ENCODE data around the gene PPP1R9B.

Gene PPP1R9B

DNA sequence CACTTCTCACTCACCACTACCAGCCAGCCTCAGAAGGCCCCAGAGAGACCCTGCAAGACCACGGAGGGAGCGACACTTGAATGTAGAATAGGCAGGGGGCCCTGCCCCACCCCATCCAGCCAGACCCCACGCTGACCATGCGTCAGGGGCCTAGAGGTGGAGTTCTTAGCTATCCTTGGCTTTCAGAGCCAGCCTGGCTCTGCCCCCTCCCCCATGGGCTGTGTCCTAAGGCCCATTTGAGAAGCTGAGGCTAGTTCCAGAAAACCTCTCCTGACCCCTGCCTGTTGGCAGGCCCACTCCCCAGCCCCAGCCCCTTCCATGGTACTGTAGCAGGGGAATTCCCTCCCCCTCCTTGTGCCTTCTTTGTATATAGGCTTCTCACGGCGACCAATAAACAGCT, 60.4 kb downstream of the PPP1R9B start:
- Histone ChIP-seq H3K4me2 (no peak overlapping the region), H4K20me1 (peaks cover 0 to 8% (median 0%) of the 10 kb centered on the region in 11 experiments; a peak in 2 of 22 replicates), H3K4me3 (no peak overlapping the region), H3K27ac (no peak overlapping the region), H3K27me3 (no peaks in the 10 kb centered on the region), H3K9ac (no peak overlapping the region), H3K9me3 (replicated peaks in 1 of 11) (no peaks in the 10 kb centered on the region), H3K36me3 (no peaks in the 10 kb centered on the region), H3K4me1 (peaks cover 0 to 10% (median 5%) of the 10 kb centered on the region in 10 experiments; a peak in 13 of 20 replicates)
- TF ChIP-seq Cebpa-rat (IDR thresholded peaks at IDR 0.05) = no peak

DNA sequence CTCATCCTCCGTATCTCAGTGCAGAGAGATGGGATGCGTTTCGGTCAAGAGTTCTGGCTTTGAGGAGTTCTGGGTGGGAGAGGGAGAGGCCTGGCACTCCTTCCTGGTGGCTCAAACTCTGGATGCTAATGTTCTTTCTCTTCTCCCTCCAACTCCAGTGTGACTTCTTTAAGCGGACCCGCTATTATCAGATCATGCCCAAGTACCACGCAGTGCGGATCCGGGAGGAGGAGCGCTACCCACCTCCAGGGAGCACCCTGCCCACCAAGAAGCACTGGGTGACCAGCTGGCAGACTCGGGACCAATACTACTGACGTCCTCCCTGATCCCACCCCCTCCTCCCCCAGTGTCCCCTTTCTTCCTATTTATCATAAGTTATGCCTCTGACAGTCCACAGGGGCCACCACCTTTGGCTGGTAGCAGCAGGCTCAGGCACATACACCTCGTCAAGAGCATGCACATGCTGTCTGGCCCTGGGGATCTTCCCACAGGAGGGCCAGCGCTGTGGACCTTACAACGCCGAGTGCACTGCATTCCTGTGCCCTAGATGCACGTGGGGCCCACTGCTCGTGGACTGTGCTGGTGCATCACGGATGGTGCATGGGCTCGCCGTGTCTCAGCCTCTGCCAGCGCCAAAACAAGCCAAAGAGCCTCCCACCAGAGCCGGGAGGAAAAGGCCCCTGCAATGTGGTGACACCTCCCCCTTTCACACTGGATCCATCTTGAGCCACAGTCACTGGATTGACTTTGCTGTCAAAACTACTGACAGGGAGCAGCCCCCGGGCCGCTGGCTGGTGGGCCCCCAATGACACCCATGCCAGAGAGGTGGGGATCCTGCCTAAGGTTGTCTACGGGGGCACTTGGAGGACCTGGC, 61.3 kb downstream of the PPP1R9B start:
- H3K36me3 ChIP-seq = no peaks in the 10 kb centered on the region
- TF ChIP-seq Cebpa-rat (IDR thresholded peaks at IDR 0.05) = no peak
- H3K27me3 ChIP-seq = no peaks in the 10 kb centered on the region
- no peak overlapping the region for H3K4me3 ChIP-seq
- H3K9ac ChIP-seq = no peak overlapping the region; a peak in 1 of 22 replicates
- no peaks in the 10 kb centered on the region for H3K9me3 ChIP-seq (replicated peaks in 1 of 11)
- H3K4me1 ChIP-seq = peaks cover 0 to 5% (median 0%) of the 10 kb centered on the region in 10 experiments; a peak in 5 of 20 replicates
- H3K4me2 ChIP-seq = no peak overlapping the region
- H3K27ac ChIP-seq = no peak overlapping the region
- peaks cover 0 to 8% (median 0%) of the 10 kb centered on the region in 11 experiments; a peak in 2 of 22 replicates for H4K20me1 ChIP-seq

DNA sequence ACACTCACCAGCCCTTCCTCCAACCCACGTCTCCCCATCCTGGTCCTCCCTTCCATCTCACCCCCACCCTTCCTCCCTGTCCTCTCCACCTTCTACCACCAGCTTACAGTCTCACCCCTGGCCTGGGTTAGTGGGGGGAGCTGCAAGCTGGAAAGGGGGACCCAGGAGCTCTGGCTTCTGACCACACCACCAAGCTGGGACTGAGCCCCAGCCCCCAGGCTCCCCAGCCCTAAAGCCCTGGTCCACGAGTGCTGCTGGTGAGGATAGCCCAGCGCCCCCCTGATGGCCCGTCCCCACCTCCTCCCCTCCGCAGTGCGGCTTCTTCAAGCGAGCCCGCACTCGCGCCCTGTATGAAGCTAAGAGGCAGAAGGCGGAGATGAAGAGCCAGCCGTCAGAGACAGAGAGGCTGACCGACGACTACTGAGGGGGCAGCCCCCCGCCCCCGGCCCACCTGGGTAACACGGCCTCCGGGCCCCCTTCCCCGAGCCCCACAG, 62.5 kb downstream of the PPP1R9B start:
- Histone ChIP-seq H4K20me1 (peaks cover 0 to 8% (median 0%) of the 10 kb centered on the region in 11 experiments; a peak in 2 of 22 replicates), H3K27ac (no peak overlapping the region)
- no peak for TF ChIP-seq Cebpa-rat (IDR thresholded peaks at IDR 0.05)

DNA sequence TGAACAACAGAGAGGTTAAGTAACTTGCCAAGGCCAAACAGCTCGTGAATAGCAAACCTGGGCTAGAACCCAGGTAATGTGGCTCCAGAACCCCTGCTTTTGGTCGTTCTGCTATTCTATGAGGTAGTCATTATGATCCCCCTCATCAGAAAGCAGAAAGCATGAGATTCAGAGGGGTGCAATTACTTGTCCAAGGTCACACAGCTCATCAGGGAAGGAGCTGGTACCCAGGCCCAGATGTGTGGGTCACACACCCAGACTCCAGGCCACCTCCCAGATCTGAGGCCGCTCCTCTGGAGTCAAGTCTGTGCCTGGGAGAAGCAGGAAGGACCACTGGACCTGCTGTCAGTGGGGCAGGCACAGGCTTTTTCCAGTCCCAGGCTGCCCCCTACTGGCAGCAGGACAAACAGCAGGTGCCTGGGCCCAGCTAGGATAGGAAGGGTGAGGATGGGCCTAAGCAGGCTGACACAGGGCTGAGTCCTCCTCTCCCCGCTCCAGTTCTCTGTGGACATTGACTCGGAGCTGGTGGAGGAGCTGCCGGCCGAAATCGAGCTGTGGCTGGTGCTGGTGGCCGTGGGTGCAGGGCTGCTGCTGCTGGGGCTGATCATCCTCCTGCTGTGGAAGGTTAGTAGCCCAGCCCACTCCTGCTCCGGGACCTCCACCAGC, 63.1 kb downstream of the PPP1R9B start:
- Histone ChIP-seq H3K36me3 (no peaks in the 10 kb centered on the region), H4K20me1 (peaks cover 0 to 8% (median 0%) of the 10 kb centered on the region in 11 experiments; a peak in 2 of 22 replicates), H3K4me1 (no peaks in the 10 kb centered on the region), H3K9me3 (replicated peaks in 1 of 11) (no peaks in the 10 kb centered on the region), H3K27me3 (no peaks in the 10 kb centered on the region), H3K4me3 (no peak overlapping the region), H3K27ac (no peak overlapping the region), H3K4me2 (no peak overlapping the region), H3K9ac (no peak overlapping the region)
- TF ChIP-seq Cebpa-rat (IDR thresholded peaks at IDR 0.05) = no peak

More for the DNA sequence above, 62.5 kb downstream of the PPP1R9B start:
- Histone ChIP-seq H3K9ac (no peak overlapping the region), H3K36me3 (no peaks in the 10 kb centered on the region), H3K4me2 (no peak overlapping the region), H3K9me3 (replicated peaks in 1 of 11) (no peaks in the 10 kb centered on the region), H3K4me3 (no peak overlapping the region), H3K27me3 (no peaks in the 10 kb centered on the region), H3K4me1 (no peaks in the 10 kb centered on the region)
